HepG2 (cell line): ENCODE measurements around the gene CDC42EP1. TPM values are rescaled to one million over a fixed set of nuclear protein-coding genes. Genes with fewer than 3 reads are reported as not detected.

Source experiments
- BHLHE40 ChIP-seq: IDR thresholded peaks from 2 replicates; pipeline ENCODE4 v1.6.1; 2011; ENCODE audit warnings: low read length, improper control_type of control experiment
- BORCS8-MEF2B ChIP-seq: sonication (generic); formaldehyde crosslinking; IDR thresholded peaks from 2 replicates; pipeline ENCODE4 v1.8.0; 2022; ENCODE audit warnings: mild to moderate bottlenecking, missing genetic modification reagents
- CENPX ChIP-seq: sonication (generic); formaldehyde crosslinking; IDR thresholded peaks from 2 replicates; pipeline ENCODE4 v1.9.0; 2021; ENCODE audit warnings: mild to moderate bottlenecking, missing genetic modification reagents, moderate library complexity
- CREBL2 ChIP-seq: sonication (generic); formaldehyde crosslinking; IDR thresholded peaks from 2 replicates; pipeline ENCODE4 v1.8.1; 2023; ENCODE audit warnings: missing genetic modification reagents, mild to moderate bottlenecking, borderline replicate concordance
- HNRNPH1 ChIP-seq: fragments of 200-400 bp; formaldehyde crosslinking; optimal IDR thresholded peaks from 2 replicates; pipeline ENCODE3; 2017; ENCODE audit warnings: mild to moderate bottlenecking, low read depth, low read length
- LCORL ChIP-seq, 2 experiments: fragments of 450-650 bp in 1 of 2; sonication (generic) in 1 of 2; formaldehyde crosslinking in 1 of 2; IDR thresholded peaks; 2 replicates each; pipeline versions ENCODE4 v1.5.0 to v1.6.1; 2017 to 2020; ENCODE audit warnings: antibody characterized with exemption in 1 of 2, missing genetic modification reagents in 1 of 2
- MAZ ChIP-seq, 2 experiments: sonication (generic) in 1 of 2; formaldehyde crosslinking in 1 of 2; IDR thresholded peaks; 2 replicates each; pipeline versions ENCODE4 v1.5.0 to v1.6.1; 2012 to 2020; ENCODE audit warnings: low read depth in 2 of 2, mild to moderate bottlenecking in 2 of 2, borderline replicate concordance in 1 of 2, improper control_type of control experiment in 1 of 2, low read length in 1 of 2, missing genetic modification reagents in 1 of 2, moderate library complexity in 1 of 2
- MLXIP ChIP-seq: sonication (generic); formaldehyde crosslinking; IDR thresholded peaks from 2 replicates; pipeline ENCODE4 v1.9.0; 2021; ENCODE audit warnings: missing genetic modification reagents, borderline replicate concordance
- NFE2L1 ChIP-seq: sonication (generic); formaldehyde crosslinking; IDR thresholded peaks from 2 replicates; pipeline ENCODE4 v1.4.0; 2020; ENCODE audit warnings: missing genetic modification reagents, mild to moderate bottlenecking, borderline replicate concordance
- PPARG ChIP-seq: conservative IDR thresholded peaks from 2 replicates; pipeline ENCODE4 v1.6.1; 2016; ENCODE audit warnings: missing biosample characterization, missing genetic modification reagents
- RBAK ChIP-seq: sonication (generic); formaldehyde crosslinking; IDR thresholded peaks from 2 replicates; pipeline ENCODE4 v1.5.1; 2020; ENCODE audit warnings: mild to moderate bottlenecking, missing genetic modification reagents
- RXRA ChIP-seq: sonication (generic); formaldehyde crosslinking; IDR thresholded peaks from 2 replicates; pipeline ENCODE4 v1.5.1; 2020; ENCODE audit warnings: missing genetic modification reagents
- SETDB1 ChIP-seq: sonication (generic); formaldehyde crosslinking; IDR thresholded peaks from 2 replicates; pipeline ENCODE4 v1.5.1; 2020; ENCODE audit warnings: missing genetic modification reagents, mild to moderate bottlenecking, borderline replicate concordance
- SRSF4 ChIP-seq: fragments of 200-400 bp; formaldehyde crosslinking; IDR thresholded peaks from one replicate; pipeline ENCODE4 v1.6.1; 2018; ENCODE audit warnings: mild to moderate bottlenecking, low read depth, low read length, moderate library complexity; ENCODE audit not compliant: poor library complexity, severe bottlenecking
- TOPORS ChIP-seq: sonication (generic); formaldehyde crosslinking; IDR thresholded peaks from 2 replicates; pipeline ENCODE4 v1.8.0; 2023; ENCODE audit warnings: mild to moderate bottlenecking, missing genetic modification reagents
- ZBTB42 ChIP-seq: sonication (generic); formaldehyde crosslinking; IDR thresholded peaks from 2 replicates; pipeline ENCODE4 v1.5.0; 2020; ENCODE audit warnings: mild to moderate bottlenecking, missing genetic modification reagents
- ZC3H4 ChIP-seq: sonication (generic); formaldehyde crosslinking; IDR thresholded peaks from 2 replicates; pipeline ENCODE4 v1.4.0; 2020; ENCODE audit warnings: missing genetic modification reagents, borderline replicate concordance
- ZFX ChIP-seq: sonication (generic); formaldehyde crosslinking; IDR thresholded peaks from 2 replicates; pipeline ENCODE4 v1.4.0; 2020; ENCODE audit warnings: mild to moderate bottlenecking, low read depth, missing genetic modification reagents, moderate library complexity
- ZNF12 ChIP-seq: sonication (generic); formaldehyde crosslinking; IDR thresholded peaks from 2 replicates; pipeline ENCODE4 v1.5.0; 2020; ENCODE audit warnings: missing genetic modification reagents
- ZNF414 ChIP-seq: sonication (generic); formaldehyde crosslinking; IDR thresholded peaks from 2 replicates; pipeline ENCODE4 v1.5.0; 2020; ENCODE audit warnings: missing genetic modification reagents
- ZNF557 ChIP-seq: sonication (generic); formaldehyde crosslinking; IDR thresholded peaks from 2 replicates; pipeline ENCODE4 v1.4.0; 2020; ENCODE audit warnings: missing genetic modification reagents
- ZNF776 ChIP-seq: sonication (generic); formaldehyde crosslinking; IDR thresholded peaks from 2 replicates; pipeline ENCODE4 v1.4.0; 2020; ENCODE audit warnings: mild to moderate bottlenecking, missing genetic modification reagents
- ZNF800 ChIP-seq: sonication (generic); formaldehyde crosslinking; IDR thresholded peaks from 2 replicates; pipeline ENCODE4 v1.4.0; 2020; ENCODE audit warnings: missing genetic modification reagents
- ZSCAN21 ChIP-seq: sonication (generic); formaldehyde crosslinking; IDR thresholded peaks from 2 replicates; pipeline ENCODE4 v1.8.0; 2022; ENCODE audit warnings: mild to moderate bottlenecking, missing genetic modification reagents, moderate library complexity, borderline replicate concordance
- polyA plus RNA-seq, 8 experiments: library from polyadenylated mRNA; depleted of rRNA in 3 of 8; stranded (reverse) in 7 of 8; unstranded in 1 of 8; fragments of >200 nt; fragmentation: Illumina TruSeq in 4 of 8; extraction: Trizol in 4 of 8; gene quantifications; 2 replicates each; pipeline versions ENCODE4 v1.2.1 to v1.2.3, GENCODE V29; 2011 to 2016; ENCODE audit warnings: low read depth in 4 of 8, missing spikeins in 1 of 8, mixed read lengths in 1 of 8; ENCODE audit not compliant: insufficient read depth in 1 of 8
- total RNA-seq, 5 experiments: library from RNA; depleted of rRNA; stranded (reverse); fragments of >200 nt; fragmentation: Illumina TruSeq; extraction: Trizol; gene quantifications; 2 replicates each; pipeline ENCODE4 v1.2.3, GENCODE V29; 2016; ENCODE audit warnings: low read depth in 1 of 5

CDC42EP1 gene
- total and polyA plus RNA-seq, 2 of the 13 experiments (the other 11 are each of a cell fraction or from before 2014, with no cell fraction given): 17.1 to 29.5 TPM

GRCh38 chr22:37538590-37539357 is 21.5 kb upstream of the CDC42EP1 start (continued):
- TF ChIP-seq MLXIP (CRISPR knock-in tag) (no peak), SETDB1 (CRISPR knock-in tag) (no peak), ZC3H4 (CRISPR knock-in tag) (no peak), ZNF776 (CRISPR knock-in tag) (no peak), SRSF4 (no peak), RBAK (CRISPR knock-in tag) (no peak), ZSCAN21 (CRISPR knock-in tag) (no peak), RXRA (CRISPR knock-in tag) (peak; percentile 31; the same call in 1 of the 2 replicates), ZNF12 (no peak), MAZ (IDR thresholded peaks at IDR 0.05; ENCODE audit: borderline replicate concordance, low read depth, low read length) (peak; percentile 85), MAZ (CRISPR knock-in tag; IDR thresholded peaks at IDR 0.05; ENCODE audit: low read depth) (peak; percentile 84; the same call in 1 of the 2 replicates), CENPX (CRISPR knock-in tag) (no peak), ZNF557 (CRISPR knock-in tag) (no peak), ZNF800 (CRISPR knock-in tag) (no peak), BHLHE40 (peak; percentile 57), BORCS8-MEF2B (CRISPR knock-in tag) (no peak), LCORL (IDR thresholded peaks at IDR 0.05) (no peak), LCORL (CRISPR knock-in tag; IDR thresholded peaks at IDR 0.05) (peak; percentile 55), HNRNPH1 (no peak), ZNF414 (CRISPR knock-in tag) (no peak), ZFX (CRISPR knock-in tag) (peak; percentile 50; the same call in 1 of the 2 replicates), PPARG (no peak), NFE2L1 (no peak), CREBL2 (no peak), TOPORS (CRISPR knock-in tag) (no peak), ZBTB42 (CRISPR knock-in tag) (no peak)
